WTC11 (cell line): ENCODE results near the gene ZNF804A. TPM values are rescaled to one million over a fixed set of nuclear protein-coding genes. Genes with fewer than 3 reads are reported as not detected.

Experiments
- ATAC-seq: fragments of 200-7000 bp; cut with Tn5 transposase; 2 replicates; pipeline ENCODE4 v1.10.0; 2021; ENCODE audit warnings: mild to moderate bottlenecking, moderate library complexity
- CTCF ChIA-PET: fragments of 300-600 bp; sonication (Branson Sonifier 250); formaldehyde crosslinking; loops from one replicate; lab custom pipeline; 2021; ENCODE audit warnings: antibody characterized with exemption; lab: Charles Lee
- POLR2A ChIA-PET: fragments of 350-600 bp; sonication (Branson Sonifier 250); formaldehyde crosslinking; loops from one replicate; lab custom pipeline; 2021; ENCODE audit warnings: antibody characterized with exemption; lab: Charles Lee
- DNase-seq: peaks from one replicate; pipeline ENCODE4 v3.0.0; 2021; ENCODE audit warnings: low spot score
- H3K27ac Mint-ChIP-seq: 2 replicates; pipeline ENCODE4 v1.8.0; 2021; ENCODE audit warnings: mixed read lengths
- H3K27me3 Mint-ChIP-seq: 2 replicates; pipeline ENCODE4 v1.8.0; 2021; ENCODE audit warnings: low read depth, mild to moderate bottlenecking, moderate library complexity, mixed read lengths
- H3K36me3 Mint-ChIP-seq: 2 replicates; pipeline ENCODE4 v1.8.0; 2021; ENCODE audit warnings: mixed read lengths
- H3K4me1 Mint-ChIP-seq: 2 replicates; pipeline ENCODE4 v1.8.0; 2022; ENCODE audit warnings: mixed read lengths
- H3K4me3 Mint-ChIP-seq: 2 replicates; pipeline ENCODE4 v1.8.0; 2021; ENCODE audit warnings: mild to moderate bottlenecking, moderate library complexity, mixed read lengths
- H3K9me3 Mint-ChIP-seq: 2 replicates; pipeline ENCODE4 v1.8.0; 2021; ENCODE audit warnings: mixed read lengths
- AR ChIP-seq: fragments of 250-450 bp; sonication (Bioruptor Pico); IDR thresholded peaks from 2 replicates; pipeline ENCODE4 v1.9.0; 2021; ENCODE audit warnings: mild to moderate bottlenecking
- ATF1 ChIP-seq: sonication (generic); formaldehyde crosslinking; IDR thresholded peaks from 2 replicates; pipeline ENCODE4 v1.8.1; 2023; ENCODE audit warnings: mild to moderate bottlenecking, moderate library complexity, missing genetic modification reagents
- ATF2 ChIP-seq: sonication (generic); formaldehyde crosslinking; IDR thresholded peaks from 2 replicates; pipeline ENCODE4 v1.8.1; 2022; ENCODE audit warnings: low read depth, missing genetic modification reagents, borderline replicate concordance
- ATF6 ChIP-seq: sonication (generic); formaldehyde crosslinking; IDR thresholded peaks from 2 replicates; pipeline ENCODE4 v1.8.1; 2023; ENCODE audit warnings: mild to moderate bottlenecking, missing genetic modification reagents
- E2F1 ChIP-seq: sonication (generic); formaldehyde crosslinking; IDR thresholded peaks from 2 replicates; pipeline ENCODE4 v1.8.0; 2022; ENCODE audit warnings: mild to moderate bottlenecking, missing genetic modification reagents
- ELF4 ChIP-seq: sonication (generic); formaldehyde crosslinking; IDR thresholded peaks from 2 replicates; pipeline ENCODE4 v1.8.1; 2022; ENCODE audit warnings: low read depth, mild to moderate bottlenecking, moderate library complexity, missing genetic modification reagents
- ERG ChIP-seq: fragments of 250-450 bp; sonication (Bioruptor Pico); IDR thresholded peaks from 2 replicates; pipeline ENCODE4 v1.8.0; 2021; ENCODE audit warnings: mild to moderate bottlenecking
- ETV6 ChIP-seq: sonication (generic); formaldehyde crosslinking; IDR thresholded peaks from 2 replicates; pipeline ENCODE4 v1.8.1; 2022; ENCODE audit warnings: mild to moderate bottlenecking, missing genetic modification reagents
- GRHL2 ChIP-seq: fragments of 250-450 bp; sonication (Bioruptor Pico); IDR thresholded peaks from 2 replicates; pipeline ENCODE4 v1.8.0; 2022; ENCODE audit warnings: mild to moderate bottlenecking, moderate library complexity; ENCODE audit not compliant: insufficient replicate concordance, severe bottlenecking
- MXD4 ChIP-seq: fragments of 250-450 bp; sonication (Bioruptor Pico); IDR thresholded peaks from 2 replicates; pipeline ENCODE4 v1.8.0; 2021; ENCODE audit warnings: mild to moderate bottlenecking, moderate library complexity, borderline replicate concordance
- MYBL2 ChIP-seq: sonication (generic); formaldehyde crosslinking; IDR thresholded peaks from 2 replicates; pipeline ENCODE4 v1.8.1; 2023; ENCODE audit warnings: mild to moderate bottlenecking, moderate library complexity, missing genetic modification reagents
- NFE2L1 ChIP-seq: sonication (generic); formaldehyde crosslinking; IDR thresholded peaks from 2 replicates; pipeline ENCODE4 v1.8.1; 2023; ENCODE audit warnings: missing genetic modification reagents
- STAT6 ChIP-seq: sonication (generic); formaldehyde crosslinking; conservative IDR thresholded peaks from 2 replicates; pipeline ENCODE4 v1.8.1; 2023; ENCODE audit warnings: mild to moderate bottlenecking, low read depth, missing genetic modification reagents, moderate library complexity
- TEAD1 ChIP-seq: sonication (generic); formaldehyde crosslinking; IDR thresholded peaks from 2 replicates; pipeline ENCODE4 v1.8.0; 2022; ENCODE audit warnings: mild to moderate bottlenecking, missing genetic modification reagents
- ZMAT4 ChIP-seq: fragments of 250-450 bp; sonication (Bioruptor Pico); IDR thresholded peaks from 2 replicates; pipeline ENCODE4 v1.9.0; 2021; ENCODE audit warnings: mild to moderate bottlenecking
- ZNF121 ChIP-seq: sonication (generic); formaldehyde crosslinking; IDR thresholded peaks from 2 replicates; pipeline ENCODE4 v1.8.0; 2023; ENCODE audit warnings: missing genetic modification reagents
- ZNF219 ChIP-seq: sonication (generic); formaldehyde crosslinking; IDR thresholded peaks from 2 replicates; pipeline ENCODE4 v1.8.0; 2023; ENCODE audit warnings: missing genetic modification reagents, mild to moderate bottlenecking, borderline replicate concordance
- ZNF512 ChIP-seq: sonication (generic); formaldehyde crosslinking; IDR thresholded peaks from 2 replicates; pipeline ENCODE4 v1.8.1; 2022; ENCODE audit warnings: missing genetic modification reagents, borderline replicate concordance
- total RNA-seq: library from RNA; stranded (reverse); gene quantifications from 3 replicates; pipeline ENCODE4 v1.2.3, GENCODE V29; 2021

ZNF804A gene
- total RNA-seq, 1 experiment from 2014 or later, result not detected

- TF ChIP-seq STAT6 (CRISPR knock-in tag), result no peak
- no peak for TF ChIP-seq ERG (CRISPR knock-in tag)
- TF ChIP-seq AR, result no peak
- TF ChIP-seq ELF4 (CRISPR knock-in tag), result no peak
- no peak for TF ChIP-seq ATF1 (CRISPR knock-in tag)
- TF ChIP-seq MYBL2 (CRISPR knock-in tag), result no peak
- no peak for TF ChIP-seq NFE2L1 (CRISPR knock-in tag)
- no peak for TF ChIP-seq ZMAT4 (CRISPR knock-in tag)
- TF ChIP-seq ZNF219 (CRISPR knock-in tag), result no peak
- TF ChIP-seq ZNF512 (CRISPR knock-in tag), result no peak
- TF ChIP-seq GRHL2, result no peak
- TF ChIP-seq TEAD1 (CRISPR knock-in tag), result no peak
- TF ChIP-seq MXD4 (CRISPR knock-in tag), result no peak
These were observed 144.8 kb downstream of the ZNF804A start (continued) for GRCh38 chr2:184743096-184743495.

GRCh38 chr2:184756161-184756560, 157.8 kb downstream of the ZNF804A start:
- no peak for ATAC-seq
- ChIA-PET POLR2A (no interaction called here), CTCF (no interaction called here)
- DNase-seq, result no peak
- Mint-ChIP-seq H3K27me3 (no peaks in the 10 kb centered on the region), H3K27ac (no peak overlapping the region), H3K4me3 (no peak overlapping the region), H3K36me3 (no peaks in the 10 kb centered on the region), H3K9me3 (no peaks in the 10 kb centered on the region), H3K4me1 (peaks cover 26% of the 10 kb centered on the region)
- TF ChIP-seq ETV6 (no peak), ZNF121 (CRISPR knock-in tag) (0 out of 2 replicates have a peak, but pooled peaks have one; percentile 18)

- Mint-ChIP-seq H3K9me3 (no peaks in the 10 kb centered on the region), H3K36me3 (no peaks in the 10 kb centered on the region), H3K27me3 (no peaks in the 10 kb centered on the region), H3K27ac (no peak overlapping the region), H3K4me3 (no peak overlapping the region), H3K4me1 (peaks cover 33% of the 10 kb centered on the region)
- ATAC-seq, result no peak
- DNase-seq, result no peak
- ChIA-PET CTCF (no interaction called here), POLR2A (no interaction called here)
- no peak for TF ChIP-seq ATF2 (CRISPR knock-in tag)
- no peak for TF ChIP-seq E2F1 (CRISPR knock-in tag)
- TF ChIP-seq ATF6, result no peak
These were observed 158.6 kb downstream of the ZNF804A start for GRCh38 chr2:184756885-184757284.
